Activated B cell treated with CpG ODN at 0.5 μM for 24 hours (primary cell): ENCODE data around the gene EPB41L1. TPM values are rescaled to one million over a fixed set of nuclear protein-coding genes. Genes with fewer than 3 reads are reported as not detected.

ENCODE experiments used
- ATAC-seq: fragments of 200-7000 bp; cut with Tn5 transposase; one replicate; pipeline ENCODE4 v1.10.0; 2021; ENCODE audit warnings: low read depth, mild to moderate bottlenecking, moderate library complexity
- CTCF ChIA-PET: fragments of 350-600 bp; sonication (Branson Sonifier 250); formaldehyde crosslinking; loops from one replicate; lab custom pipeline; 2021; ENCODE audit warnings: antibody characterized with exemption; lab: Charles Lee
- POLR2A ChIA-PET: fragments of 350-600 bp; sonication (Branson Sonifier 250); formaldehyde crosslinking; loops from one replicate; lab custom pipeline; 2021; ENCODE audit warnings: antibody characterized with exemption; lab: Charles Lee
- DNase-seq: peaks from one replicate; pipeline ENCODE4 v3.0.0; 2022
- H3K27ac Mint-ChIP-seq: one replicate; pipeline ENCODE4 v1.8.0; 2020; ENCODE audit warnings: mixed read lengths
- H3K27me3 Mint-ChIP-seq: one replicate; pipeline ENCODE4 v1.8.0; 2021; ENCODE audit warnings: mixed read lengths
- H3K36me3 Mint-ChIP-seq: one replicate; pipeline ENCODE4 v1.8.0; 2021; ENCODE audit warnings: low read depth, mixed read lengths
- H3K4me1 Mint-ChIP-seq: one replicate; pipeline ENCODE4 v1.8.0; 2021; ENCODE audit warnings: mixed read lengths
- H3K4me3 Mint-ChIP-seq: one replicate; pipeline ENCODE4 v1.8.0; 2020; ENCODE audit warnings: mild to moderate bottlenecking, mixed read lengths
- H3K9me3 Mint-ChIP-seq: one replicate; pipeline ENCODE4 v1.8.0; 2020; ENCODE audit warnings: mixed read lengths
- intact Hi-C: fragments of 100-400 bp; cut with micrococcal nuclease; formaldehyde crosslinking; loops from one replicate; pipeline ENCODE4 v1.15.1; 2024
- total RNA-seq: library from RNA; stranded (reverse); gene quantifications from 2 replicates; pipeline ENCODE4 v1.2.3, GENCODE V29; 2022
- TF ChIP-seq, protein P1 (sequence below): fragments of 200-600 bp; IDR thresholded peaks from one replicate; pipeline ENCODE4 v1.8.0; 2022; ENCODE audit warnings: antibody characterized with exemption, mild to moderate bottlenecking

The EPB41L1 gene
- total RNA-seq, 1 donor from 2014 or later, result 0.64 TPM

DNA sequence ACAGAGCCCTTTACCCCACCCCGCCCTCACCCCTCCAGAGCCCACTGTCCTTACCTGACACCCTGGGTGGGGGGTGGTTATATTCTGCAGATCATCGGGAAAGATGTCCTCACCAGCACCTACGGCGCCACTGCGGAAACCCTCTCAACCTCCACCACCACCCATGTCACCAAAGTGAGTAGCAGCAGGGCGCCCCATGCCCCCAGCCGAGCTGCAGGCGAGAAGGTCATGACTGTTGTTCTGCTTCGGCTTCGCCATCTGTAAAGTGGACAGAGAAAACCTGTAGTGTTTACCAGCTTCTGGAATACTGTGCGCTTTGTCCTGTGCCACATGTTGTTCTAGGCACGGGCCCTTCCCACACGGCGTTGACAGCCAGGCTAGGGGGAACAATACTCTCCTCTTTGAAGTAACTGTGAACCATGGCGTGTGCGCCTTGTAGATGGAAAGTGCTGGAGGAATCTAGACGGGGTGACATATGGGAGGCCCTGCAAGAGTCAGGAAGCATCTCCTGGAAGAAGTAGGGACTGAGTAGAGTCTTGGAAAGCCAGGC is 65.2 kb downstream of the EPB41L1 start:
- Mint-ChIP-seq H3K9me3 (no peaks in the 10 kb centered on the region), H3K4me3 (no peak overlapping the region), H3K4me1 (no peaks in the 10 kb centered on the region), H3K36me3 (no peaks in the 10 kb centered on the region), H3K27ac (no peak overlapping the region), H3K27me3 (peaks cover 5% of the 10 kb centered on the region)
- DNase-seq (no peak), ATAC-seq (no peak)
- ChIA-PET CTCF (no interaction called here), POLR2A (no interaction called here)
- TF ChIP-seq, protein P1, sequence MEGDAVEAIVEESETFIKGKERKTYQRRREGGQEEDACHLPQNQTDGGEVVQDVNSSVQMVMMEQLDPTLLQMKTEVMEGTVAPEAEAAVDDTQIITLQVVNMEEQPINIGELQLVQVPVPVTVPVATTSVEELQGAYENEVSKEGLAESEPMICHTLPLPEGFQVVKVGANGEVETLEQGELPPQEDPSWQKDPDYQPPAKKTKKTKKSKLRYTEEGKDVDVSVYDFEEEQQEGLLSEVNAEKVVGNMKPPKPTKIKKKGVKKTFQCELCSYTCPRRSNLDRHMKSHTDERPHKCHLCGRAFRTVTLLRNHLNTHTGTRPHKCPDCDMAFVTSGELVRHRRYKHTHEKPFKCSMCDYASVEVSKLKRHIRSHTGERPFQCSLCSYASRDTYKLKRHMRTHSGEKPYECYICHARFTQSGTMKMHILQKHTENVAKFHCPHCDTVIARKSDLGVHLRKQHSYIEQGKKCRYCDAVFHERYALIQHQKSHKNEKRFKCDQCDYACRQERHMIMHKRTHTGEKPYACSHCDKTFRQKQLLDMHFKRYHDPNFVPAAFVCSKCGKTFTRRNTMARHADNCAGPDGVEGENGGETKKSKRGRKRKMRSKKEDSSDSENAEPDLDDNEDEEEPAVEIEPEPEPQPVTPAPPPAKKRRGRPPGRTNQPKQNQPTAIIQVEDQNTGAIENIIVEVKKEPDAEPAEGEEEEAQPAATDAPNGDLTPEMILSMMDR, result no peak
- intact Hi-C loops, result no loop called here

GRCh38 chr20:36225666-36226065 is 71.1 kb downstream of the EPB41L1 start:
- intact Hi-C loops, result no loop called here
- POLR2A ChIA-PET, result no interaction called here
- TF ChIP-seq, protein P1, result no peak
- no peaks in the 10 kb centered on the region for H3K4me1 Mint-ChIP-seq
- CTCF ChIA-PET, result no interaction called here
- H3K36me3 Mint-ChIP-seq, result no peaks in the 10 kb centered on the region
- H3K9me3 Mint-ChIP-seq, result no peaks in the 10 kb centered on the region
- no peak overlapping the region for H3K27ac Mint-ChIP-seq
- ATAC-seq (no peak), DNase-seq (no peak)
- H3K27me3 Mint-ChIP-seq, result peaks cover 11% of the 10 kb centered on the region
- no peak overlapping the region for H3K4me3 Mint-ChIP-seq

DNA sequence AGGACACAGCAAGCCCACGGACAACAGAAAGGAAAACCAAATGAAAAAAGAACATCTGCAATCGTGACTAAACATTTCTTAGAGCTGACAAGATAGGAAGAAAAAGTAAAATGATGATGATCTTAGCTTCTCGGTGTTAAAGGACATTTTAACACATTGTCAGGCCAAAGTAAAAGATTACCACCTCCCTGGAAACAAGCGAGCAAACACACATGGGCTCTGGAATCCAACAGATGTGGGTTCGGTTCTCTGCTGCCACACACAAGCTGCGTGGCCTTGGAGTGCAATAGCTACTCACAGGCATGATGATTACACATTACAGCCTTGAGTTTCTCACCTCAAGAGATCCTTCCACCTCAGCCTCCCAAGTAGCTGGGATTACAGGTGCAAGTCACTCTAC is 74.2 kb downstream of the EPB41L1 start:
- Mint-ChIP-seq H3K27me3 (peaks cover 23% of the 10 kb centered on the region), H3K27ac (no peak overlapping the region), H3K36me3 (no peaks in the 10 kb centered on the region), H3K9me3 (no peaks in the 10 kb centered on the region), H3K4me3 (no peak overlapping the region), H3K4me1 (no peaks in the 10 kb centered on the region)
- intact Hi-C loops, result no loop called here
- CTCF ChIA-PET, result no interaction called here
- POLR2A ChIA-PET, result interaction anchor here (0.7 kb wide), 1 partner anchor 11 kb away, joined by 6 read pairs; no protein-coding TSS in a partner anchor
- ATAC-seq, result no peak
- TF ChIP-seq, protein P1, result no peak
- no peak for DNase-seq

DNA sequence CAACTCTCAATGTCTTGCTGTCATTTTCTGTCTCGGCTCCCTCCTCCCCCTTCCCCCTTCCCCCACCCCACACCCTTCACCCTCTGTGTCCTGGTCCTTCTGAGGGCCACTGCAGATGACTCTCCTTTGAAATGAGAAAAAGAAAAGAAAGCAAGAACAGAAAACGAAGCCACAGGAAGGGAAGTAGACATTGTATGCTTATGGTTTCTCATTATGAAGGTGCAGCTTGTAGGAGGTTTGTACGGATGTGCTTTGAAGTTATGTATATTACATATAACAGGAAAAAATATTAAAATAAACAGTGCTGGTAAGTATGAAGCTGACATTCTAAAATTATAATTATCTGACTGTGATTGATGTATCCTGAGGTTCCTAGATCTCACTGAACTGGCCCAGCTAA is 75.5 kb downstream of the EPB41L1 start:
- Mint-ChIP-seq H3K4me1 (no peaks in the 10 kb centered on the region), H3K4me3 (no peak overlapping the region), H3K27ac (no peak overlapping the region), H3K9me3 (no peaks in the 10 kb centered on the region), H3K36me3 (no peaks in the 10 kb centered on the region), H3K27me3 (peaks cover 23% of the 10 kb centered on the region)
- ChIA-PET POLR2A (no interaction called here), CTCF (no interaction called here)
- TF ChIP-seq, protein P1, result no peak
- intact Hi-C loops, result no loop called here
- no peak for DNase-seq
- no peak for ATAC-seq

DNA sequence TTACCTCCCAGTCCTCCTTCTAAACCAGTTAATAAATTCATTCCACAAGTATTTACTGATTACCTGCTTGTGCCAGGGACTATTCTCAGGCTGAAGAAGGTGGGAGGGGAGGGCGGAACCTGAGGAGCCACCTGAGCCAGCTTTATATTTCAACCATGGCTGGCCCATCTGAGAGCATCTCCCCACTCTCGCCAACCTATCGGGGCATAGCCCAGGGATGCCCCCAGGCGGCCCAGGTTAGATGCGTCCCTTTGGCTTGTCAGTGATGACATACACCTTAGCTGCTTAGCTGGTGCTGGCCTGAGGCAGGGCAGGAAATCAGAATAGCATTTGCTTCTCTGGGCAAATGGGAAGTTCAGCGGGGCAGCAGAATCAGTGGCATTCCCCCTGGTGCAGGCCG is 76.8 kb downstream of the EPB41L1 start:
- H3K36me3 Mint-ChIP-seq, result no peaks in the 10 kb centered on the region
- H3K27me3 Mint-ChIP-seq, result peaks cover 19% of the 10 kb centered on the region
- ATAC-seq (no peak), DNase-seq (no peak)
- TF ChIP-seq, protein P1, result no peak
- no peaks in the 10 kb centered on the region for H3K9me3 Mint-ChIP-seq
- H3K27ac Mint-ChIP-seq, result no peak overlapping the region
- intact Hi-C loops, result no loop called here
- ChIA-PET POLR2A (no interaction called here), CTCF (no interaction called here)
- H3K4me1 Mint-ChIP-seq, result peaks cover 6% of the 10 kb centered on the region
- no peak overlapping the region for H3K4me3 Mint-ChIP-seq
